Jurkat, Clone E6-1 (cell line): ENCODE data around the gene ORMDL3.
"Not testable (repeated sequence)": the region's sequence is repeated elsewhere in the genome, so short reads cannot be mapped to it uniquely, and the experiment has no call there.

Experiments used
- DNase-seq: peaks from one replicate; pipeline ENCODE4 v3.0.0-alpha.2; 2011; ENCODE audit warnings: low read depth, low spot score
- H3K4me3 ChIP-seq: 2 replicates; pipeline ENCODE4 v1.5.1; 2011; ENCODE audit warnings: mild to moderate bottlenecking, low read length, control low read depth, moderate library complexity

The ORMDL3 gene

DNA sequence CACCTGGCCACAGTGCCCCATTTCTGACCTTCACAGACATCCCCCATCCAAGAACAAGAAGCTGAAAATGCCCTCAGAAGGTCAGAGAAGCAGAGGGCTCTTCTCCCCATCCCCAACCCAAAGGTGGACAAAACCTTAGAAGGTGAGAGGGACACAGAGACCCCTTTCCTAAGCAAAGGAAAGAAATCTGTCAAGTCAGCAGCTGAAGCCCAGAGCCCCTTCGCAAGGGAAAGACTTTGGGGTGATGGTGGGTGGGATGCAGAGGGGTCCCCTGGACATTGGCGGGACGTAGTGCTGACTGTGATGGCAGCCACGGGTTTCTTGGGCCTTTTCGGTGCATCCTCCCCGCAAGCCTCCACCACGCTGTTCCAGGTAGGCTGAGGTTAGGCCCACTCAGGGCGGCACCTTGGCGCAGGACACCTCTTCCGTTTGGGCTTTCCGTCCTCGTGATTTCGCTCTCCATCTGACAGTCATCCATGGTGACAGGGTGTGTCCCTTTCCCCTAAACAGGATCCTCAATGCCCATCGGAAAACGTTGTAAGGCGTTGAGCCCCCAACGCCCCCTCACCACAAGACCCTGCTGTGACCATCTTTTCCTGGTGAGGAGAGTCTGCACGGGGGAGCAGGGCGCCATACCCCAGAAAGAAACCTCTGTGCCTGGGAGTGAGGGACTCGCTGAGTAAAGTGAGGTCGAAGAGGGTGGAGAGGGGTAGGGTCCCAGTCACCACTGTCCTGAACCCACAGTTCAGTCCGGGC, 24.7 kb upstream of the ORMDL3 start:
- DNase-seq, result no peak
- peak overlapping the region; percentile 49 for H3K4me3 ChIP-seq

DNA sequence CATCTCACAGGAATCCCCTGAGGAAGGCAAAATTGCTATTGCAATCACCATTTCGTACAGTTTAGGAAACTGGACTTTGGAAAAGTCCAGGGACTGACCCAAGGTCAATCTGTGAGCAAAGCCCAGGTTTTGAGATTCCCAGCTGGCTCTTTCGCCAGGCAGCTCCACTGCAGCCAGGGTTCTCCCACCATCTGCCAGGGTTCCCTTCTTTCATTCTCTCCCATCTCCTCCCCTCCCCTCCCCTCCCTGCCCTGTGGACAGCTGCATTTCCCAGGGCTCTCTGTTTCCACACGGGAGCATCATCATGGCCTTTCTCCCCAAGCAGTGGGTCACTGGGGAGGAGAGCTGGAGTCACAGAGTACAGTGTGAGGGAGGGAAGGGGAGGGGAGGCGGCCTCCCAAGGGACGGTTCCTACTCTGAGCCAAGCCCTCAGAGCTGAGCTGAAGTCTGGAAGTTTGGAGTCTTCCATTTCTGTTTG, 23.5 kb upstream of the ORMDL3 start:
- H3K4me3 ChIP-seq, result no peak overlapping the region
- no peak for DNase-seq

DNA sequence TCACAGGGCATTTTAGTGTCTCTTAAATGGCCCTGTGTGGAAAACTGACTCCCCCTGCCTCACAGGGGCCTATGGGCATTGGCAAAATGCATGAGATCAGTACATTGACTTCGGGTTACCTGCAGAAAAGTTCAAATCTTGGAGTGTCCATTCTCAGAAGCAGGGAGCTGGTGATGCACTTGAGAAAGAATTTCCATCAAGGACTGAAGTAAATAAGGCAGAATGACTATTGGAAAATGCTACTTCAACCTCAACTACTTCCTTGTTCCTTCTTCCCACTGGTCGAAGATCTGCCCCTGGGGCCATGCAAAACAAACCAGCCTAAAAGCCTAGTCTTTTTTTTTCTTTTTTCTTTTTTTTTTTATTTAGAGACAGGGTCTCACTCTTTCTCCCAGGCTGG, 21.6 kb upstream of the ORMDL3 start:
- DNase-seq, result no peak
- no peak overlapping the region for H3K4me3 ChIP-seq

DNA sequence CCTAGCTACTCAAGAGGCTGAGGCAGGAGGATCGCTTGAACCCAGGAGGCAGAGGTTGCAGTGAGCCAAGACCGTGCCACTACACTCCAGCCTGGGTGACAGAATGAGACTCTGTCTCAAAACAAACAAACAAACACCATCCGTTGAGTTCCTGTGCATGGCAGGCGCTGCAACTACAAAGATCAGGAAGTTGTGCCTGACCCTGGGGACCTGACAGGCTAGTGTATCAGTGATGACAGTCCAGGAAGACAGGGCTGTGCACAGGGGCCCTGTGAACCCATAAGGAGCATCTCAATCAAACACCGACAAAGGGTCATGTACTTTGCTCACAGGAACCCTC, 21.1 kb upstream of the ORMDL3 start:
- not testable (repeated sequence) for DNase-seq, H3K4me3 ChIP-seq

DNA sequence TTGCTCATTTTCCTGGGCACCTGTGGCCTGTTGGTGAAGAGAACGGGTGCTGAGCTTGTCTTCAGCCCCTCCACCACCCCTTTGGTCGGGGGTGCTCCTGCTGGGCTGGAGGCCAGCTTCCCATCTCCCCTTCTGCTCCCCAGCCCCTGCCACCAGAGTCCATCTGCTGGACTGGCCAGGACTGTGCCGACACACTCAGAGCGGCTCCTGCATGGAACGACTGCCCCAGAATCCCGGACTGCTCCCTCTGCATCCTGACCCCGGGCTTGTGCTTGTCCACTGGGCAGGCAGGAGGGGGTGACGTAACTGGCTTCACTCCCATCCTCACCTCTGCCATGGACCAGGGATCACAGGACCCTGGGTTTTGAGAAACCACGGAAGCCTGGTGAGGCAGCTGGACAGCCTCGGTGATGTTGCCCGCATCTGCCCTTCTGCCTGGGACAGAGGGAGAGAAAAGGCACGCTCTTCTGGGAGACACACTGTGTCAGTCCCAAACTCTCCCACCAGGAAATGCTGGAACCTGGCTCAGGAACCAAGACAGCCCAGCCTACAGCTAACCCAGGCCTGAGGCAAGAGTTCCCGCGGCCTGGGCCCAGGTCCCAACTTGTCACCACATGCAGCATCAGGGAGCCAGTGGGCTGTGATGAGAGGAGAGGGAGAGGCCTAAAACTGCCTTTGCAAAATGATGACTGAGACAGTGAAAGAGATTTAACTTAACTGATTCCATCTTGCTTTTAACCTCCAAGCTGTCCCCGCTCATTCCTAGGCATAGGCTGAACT, 19.3 kb upstream of the ORMDL3 start:
- DNase-seq, result no peak
- no peak overlapping the region for H3K4me3 ChIP-seq

DNA sequence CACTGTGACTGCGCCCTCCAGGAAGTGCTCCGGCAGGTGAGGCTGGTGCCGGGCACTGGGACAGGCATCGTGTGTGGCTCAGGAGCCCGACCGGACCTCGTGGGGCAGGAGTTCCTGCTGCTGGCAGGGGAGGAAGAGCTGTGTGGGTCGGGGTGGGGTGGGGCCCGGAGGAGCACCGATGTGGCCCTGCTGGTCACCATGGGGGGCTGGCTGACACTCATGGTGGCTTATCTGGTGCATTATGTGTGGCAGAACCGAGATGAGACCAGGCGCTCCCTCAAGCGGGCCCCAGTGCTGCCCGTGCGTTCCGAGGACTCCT, 17.0 kb upstream of the ORMDL3 start:
- no peak for DNase-seq
- H3K4me3 ChIP-seq, result no peak overlapping the region

DNA sequence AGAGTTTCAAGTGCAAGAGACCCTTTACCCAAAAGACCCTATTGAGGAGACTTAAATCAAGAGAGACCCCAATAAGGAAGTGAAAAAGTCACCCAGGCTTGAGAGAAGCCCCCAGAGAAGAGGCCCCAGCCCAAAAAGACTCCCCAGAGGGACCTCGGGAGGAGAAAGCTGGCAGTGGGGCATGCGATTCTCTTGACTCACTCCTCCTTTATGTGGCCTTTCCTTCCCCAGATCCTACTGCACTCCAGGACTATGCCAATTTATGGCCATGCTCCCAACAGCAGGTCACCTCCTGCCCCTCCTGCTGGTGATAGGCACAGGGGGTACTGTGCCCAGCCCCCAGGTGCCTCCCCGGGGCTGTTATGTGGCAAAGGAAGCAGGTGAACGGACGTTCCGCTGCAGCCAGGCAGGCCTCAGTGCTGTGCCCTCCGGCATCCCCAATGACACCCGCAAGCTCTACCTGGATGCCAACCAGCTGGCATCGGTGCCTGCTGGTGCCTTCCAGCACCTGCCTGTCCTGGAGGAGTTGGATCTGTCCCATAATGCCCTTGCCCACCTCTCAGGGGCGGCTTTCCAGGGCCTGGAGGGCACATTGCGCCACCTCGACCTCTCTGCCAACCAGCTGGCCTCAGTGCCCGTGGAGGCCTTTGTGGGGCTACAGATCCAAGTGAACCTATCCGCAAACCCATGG, 16.4 kb upstream of the ORMDL3 start:
- H3K4me3 ChIP-seq, result no peak overlapping the region
- no peak for DNase-seq

DNA sequence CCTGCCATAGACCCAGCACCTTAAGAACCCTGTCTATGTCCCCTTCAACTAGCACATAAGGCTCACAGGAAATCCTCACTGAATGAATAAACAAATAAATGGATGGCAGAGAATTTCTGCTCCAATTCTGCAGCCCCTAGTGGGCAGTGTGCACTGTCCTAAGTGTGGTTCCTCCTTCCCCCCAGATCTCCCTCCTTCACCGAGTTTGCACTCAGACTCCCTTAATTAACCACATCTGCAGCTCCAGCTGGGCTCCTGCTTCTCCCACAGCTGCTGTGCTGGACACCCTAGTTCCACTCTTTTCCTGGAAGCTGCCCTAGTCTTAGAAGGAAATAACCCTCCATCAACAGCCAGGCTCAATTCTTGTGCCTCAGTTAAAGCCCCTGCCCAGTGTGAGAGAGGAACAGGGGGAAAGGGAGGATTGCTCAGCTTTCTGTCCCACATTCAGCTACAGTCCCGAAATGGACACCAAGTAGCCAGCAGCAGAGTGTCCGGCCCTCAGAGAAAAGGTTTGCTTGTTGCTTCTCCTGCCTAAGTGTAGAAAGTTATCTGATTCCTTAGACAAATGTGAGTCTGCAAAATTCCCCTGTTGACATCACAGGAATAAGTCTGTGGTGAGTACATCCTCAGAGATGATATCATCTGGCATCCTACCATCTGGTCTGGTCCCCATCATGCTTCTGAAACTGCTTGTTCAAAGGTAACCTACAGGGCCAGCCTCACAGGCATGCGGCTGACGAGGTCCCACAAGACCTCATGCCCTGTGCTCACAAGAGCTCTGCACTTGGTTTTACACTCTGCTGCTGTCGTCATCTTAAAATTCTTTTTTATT, 12.4 kb upstream of the ORMDL3 start:
- no peak overlapping the region for H3K4me3 ChIP-seq
- peak; percentile 64 for DNase-seq

DNA sequence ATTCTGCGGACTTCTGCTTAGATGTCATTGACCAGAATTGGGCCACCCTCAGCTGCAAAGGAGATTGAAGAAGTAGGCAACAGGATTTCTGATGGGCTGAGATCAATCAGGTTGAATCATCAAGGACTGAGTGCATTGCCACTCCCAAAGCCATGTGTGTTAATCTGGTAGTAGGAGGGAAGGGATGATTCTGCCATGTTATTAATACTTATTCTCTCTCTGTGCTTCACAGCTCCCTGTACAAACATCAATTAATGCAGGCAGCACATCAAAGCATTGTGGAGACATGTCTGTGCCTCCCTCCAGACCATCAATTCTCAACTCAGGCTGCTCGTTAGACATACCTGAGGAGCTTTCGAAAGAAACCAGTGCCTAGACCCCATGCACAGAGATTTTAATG, 11.7 kb upstream of the ORMDL3 start:
- no peak for DNase-seq
- H3K4me3 ChIP-seq, result no peak overlapping the region

DNA sequence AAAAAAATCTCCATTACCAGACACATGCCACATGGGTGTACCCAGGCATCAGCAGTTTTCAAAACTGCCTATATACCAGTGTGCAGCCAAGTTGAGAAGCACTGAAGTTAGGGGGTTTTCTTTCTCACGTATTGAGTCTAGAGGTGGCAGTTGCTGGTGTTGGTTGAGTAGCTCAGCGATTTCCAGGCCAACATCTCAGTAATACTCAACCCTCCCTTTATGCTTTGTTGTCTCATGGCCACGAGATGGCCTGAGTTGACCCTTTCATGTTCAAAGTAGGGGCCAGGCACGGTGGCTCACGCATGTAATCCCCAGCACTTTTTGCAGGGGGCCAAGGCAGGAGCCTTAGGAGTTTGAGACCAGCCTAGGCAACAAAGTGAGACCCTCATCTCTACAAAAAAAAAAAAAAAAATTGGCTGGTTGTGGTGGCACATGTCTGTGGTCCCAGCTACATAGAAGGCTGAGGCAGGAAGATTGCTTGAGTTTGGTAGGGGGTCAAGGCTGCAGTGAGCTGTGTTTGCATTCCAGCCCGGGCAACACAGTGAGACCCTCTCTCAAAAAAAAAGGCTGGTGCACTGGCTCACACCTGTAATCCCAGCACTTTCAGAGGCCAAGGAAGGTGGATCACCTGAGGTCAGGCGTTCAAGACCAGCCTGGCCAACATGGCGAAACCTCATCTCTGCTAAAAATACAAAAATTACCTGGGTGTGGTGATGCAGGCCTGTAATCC, 10.9 kb upstream of the ORMDL3 start:
- no peak overlapping the region for H3K4me3 ChIP-seq
- no peak for DNase-seq

DNA sequence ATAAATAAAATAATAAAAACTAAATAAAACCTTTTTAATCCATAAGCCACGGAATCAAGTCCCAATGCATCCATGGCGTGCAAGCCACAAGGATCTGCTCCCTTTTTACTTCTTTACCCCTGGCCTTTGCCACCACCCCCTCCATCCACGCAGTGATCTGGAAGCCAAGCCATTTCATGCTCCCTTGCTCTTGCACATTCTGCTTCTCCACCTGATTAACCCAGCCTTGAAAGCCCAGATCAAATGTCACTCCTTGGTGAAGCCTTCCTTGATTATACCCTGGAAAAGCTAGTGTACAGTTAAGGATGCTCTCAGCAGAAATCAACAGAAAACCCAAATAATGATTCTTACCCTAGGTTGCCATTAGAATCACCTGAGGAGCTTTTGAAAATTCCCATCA, 10.0 kb upstream of the ORMDL3 start:
- no peak for DNase-seq
- no peak overlapping the region for H3K4me3 ChIP-seq

DNA sequence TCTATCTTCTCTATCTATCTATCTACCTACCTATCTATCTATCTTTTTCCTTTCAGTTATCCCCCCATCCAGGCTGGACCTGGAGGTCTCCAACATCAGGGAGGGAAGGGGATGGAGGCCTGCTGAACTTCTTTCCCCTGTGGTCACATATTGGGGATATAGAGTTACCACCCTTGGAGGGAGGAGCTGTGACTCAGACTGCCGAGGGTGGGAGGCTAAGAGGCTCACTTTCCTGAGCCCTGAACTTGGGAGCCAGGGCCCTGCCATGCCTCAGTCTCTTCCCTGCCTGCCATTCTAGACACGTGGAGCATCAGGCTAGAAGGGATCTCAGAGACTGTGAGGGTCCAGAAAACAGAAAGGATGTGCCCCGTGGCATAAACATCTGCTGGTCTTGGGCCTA, 8.5 kb upstream of the ORMDL3 start:
- no peak overlapping the region for H3K4me3 ChIP-seq
- DNase-seq, result no peak

DNA sequence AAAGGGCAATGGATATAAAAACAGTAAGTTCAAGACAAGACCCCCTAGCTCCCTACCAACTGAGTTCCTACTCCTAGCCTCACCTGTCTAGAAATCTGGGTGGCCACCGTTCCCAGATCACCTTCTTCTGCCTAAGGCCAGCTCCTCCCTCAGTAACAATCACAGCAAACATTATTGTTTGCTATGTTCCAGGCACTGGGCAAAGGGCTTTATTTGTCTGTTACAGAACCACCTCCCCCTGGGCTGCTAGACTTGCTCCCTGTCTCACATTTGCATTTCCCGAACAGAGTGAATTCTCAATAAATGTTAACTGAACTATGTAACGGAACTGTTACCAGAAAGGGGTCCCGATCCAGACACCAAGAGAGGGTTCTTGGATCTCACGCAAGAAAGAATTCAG, 6.9 kb upstream of the ORMDL3 start:
- H3K4me3 ChIP-seq, result no peak overlapping the region
- DNase-seq, result no peak

DNA sequence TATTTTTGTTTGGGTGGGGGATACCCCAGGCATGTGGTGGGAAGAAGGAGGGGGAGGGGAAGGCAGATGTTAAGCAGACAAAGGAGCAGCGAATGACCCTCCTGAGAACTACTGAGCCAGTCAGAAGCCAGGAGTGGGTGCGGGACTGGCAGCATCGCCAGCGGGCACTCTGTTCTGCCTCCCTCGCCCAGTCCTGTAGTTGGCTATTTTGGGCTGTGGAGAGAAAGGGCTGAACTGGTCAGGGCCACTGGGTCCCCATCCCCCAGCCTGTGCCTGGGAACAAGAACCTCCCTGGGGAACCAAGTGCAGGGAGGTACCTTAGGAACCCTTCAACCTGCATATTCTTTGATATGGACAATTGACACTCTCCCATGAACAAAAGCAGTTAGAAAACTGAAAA, 6.5 kb upstream of the ORMDL3 start:
- H3K4me3 ChIP-seq, result no peak overlapping the region
- DNase-seq, result no peak

DNA sequence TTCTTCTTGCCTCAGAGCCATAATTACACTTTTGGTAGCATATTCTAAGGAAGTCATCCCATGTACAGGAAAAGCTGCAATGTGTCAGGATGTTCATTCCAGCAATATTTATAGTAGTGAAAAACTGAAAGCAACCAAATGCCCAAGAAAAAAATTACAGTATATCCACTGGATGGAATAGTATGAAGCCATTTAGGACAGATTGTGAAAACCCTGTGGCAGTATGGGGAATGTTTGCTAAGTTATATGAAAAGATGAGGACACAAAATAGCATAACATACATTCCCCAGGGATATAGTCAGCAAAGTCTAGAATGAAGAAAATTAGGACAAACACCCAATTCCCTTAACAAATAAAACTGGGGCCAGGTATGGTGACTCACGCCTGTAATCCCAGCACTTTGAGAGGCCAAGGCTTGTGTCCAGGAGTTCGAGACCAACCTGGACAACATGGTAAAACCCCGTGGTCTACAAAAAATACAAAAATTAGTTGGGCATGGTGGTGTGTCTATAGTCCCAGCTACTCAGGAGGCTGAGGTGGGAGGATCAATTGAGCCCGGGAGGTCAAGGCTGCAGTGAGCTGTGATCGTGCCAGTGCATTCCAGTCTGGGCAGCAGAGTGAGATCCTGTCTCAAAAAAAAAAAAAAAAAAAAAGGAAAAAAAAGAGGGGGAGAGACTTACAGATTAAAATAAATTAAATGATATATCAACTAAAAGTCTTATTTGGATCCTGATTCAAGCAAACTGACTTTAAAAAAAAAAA, 2.4 kb upstream of the ORMDL3 start:
- H3K4me3 ChIP-seq, result no peak overlapping the region
- DNase-seq, result no peak

DNA sequence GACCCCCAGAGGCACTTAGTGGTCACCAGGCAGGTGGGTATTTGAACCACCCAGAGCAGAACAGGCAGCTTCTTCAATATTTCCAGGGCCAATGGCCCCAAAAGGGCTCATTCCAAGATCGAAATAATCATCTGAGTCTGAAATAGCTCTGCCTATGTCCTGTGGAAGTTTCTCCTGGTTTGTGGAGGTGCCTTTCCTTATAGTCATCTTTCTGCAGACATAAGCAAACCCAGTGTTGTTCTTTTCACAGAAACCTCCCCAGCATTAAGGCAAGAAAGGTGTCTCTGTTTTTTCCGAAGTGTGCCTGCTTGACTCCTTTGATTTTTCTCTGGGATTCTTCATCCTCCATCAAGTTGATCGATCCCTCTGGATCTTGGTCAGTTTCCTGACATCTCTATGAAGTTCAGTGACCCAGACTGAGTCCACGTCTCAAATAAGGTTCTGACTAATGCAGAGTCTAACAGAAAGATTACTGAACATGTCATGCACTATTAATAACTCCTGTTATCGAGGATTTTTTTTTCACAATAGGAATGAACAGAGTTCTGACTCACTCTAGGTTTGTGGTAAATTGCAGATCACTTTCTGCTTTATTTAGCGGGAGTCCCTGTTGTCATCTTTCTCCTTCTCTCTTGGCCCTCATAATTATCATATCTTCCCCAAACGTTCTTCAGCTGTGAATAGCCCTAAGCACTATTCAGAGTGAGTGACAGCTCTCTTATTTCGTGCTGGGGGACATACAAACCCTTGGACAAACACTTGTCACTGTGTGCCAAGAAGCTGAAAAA, 1.7 kb upstream of the ORMDL3 start:
- no peak overlapping the region for H3K4me3 ChIP-seq
- no peak for DNase-seq
